ENCODE data around the gene TTPAL. TPM values are rescaled to one million over a fixed set of nuclear protein-coding genes. Genes with fewer than 3 reads are reported as not detected.

Gene TTPAL
- total and polyA plus RNA-seq, 9 of the 15 experiments (the other 6 are each of a cell fraction or from before 2014, with no cell fraction given), result 1.1 to 7.0 (median 2.6) TPM

GRCh38 chr20:44447827-44448419 lies 27.8 kb upstream of the TTPAL start:
- no peaks in the 10 kb centered on the region for H3K4me1 ChIP-seq (replicated peaks in 1 of 2; ENCODE audit: control insufficient read depth in 2 of 2, insufficient read depth in 2 of 2, low read length in 2 of 2)
- no peak overlapping the region for H3K27ac ChIP-seq (ENCODE audit: extremely low read depth, low read depth, low read length)
- peaks cover 8 to 27% of the 10 kb centered on the region in 2 experiments; a peak in 4 of 5 replicates for H3K27me3 ChIP-seq (ENCODE audit: control insufficient read depth in 2 of 2, insufficient read depth in 2 of 2, low read length in 2 of 2)
- no peak overlapping the region for H3K4me3 ChIP-seq
- no peaks in the 10 kb centered on the region for H3K36me3 ChIP-seq (ENCODE audit: control insufficient read depth, insufficient read depth, low read length)
- H3K79me2 ChIP-seq (ENCODE audit: control insufficient read depth, insufficient read depth, low read length), result no peaks in the 10 kb centered on the region
- no TSS peak for BruUV-seq (replicated peaks)
- POLR2A ChIA-PET, result no interaction called here
- 0% methylated on average over 3 of the region's 3 CpGs for WGBS (ENCODE audit: insufficient coverage, low coverage, missing lambda C conversion rate)
- intact Hi-C loops (cut with micrococcal nuclease), result no loop called here
- no peaks in the 10 kb centered on the region for H3K9me1 ChIP-seq (ENCODE audit: control insufficient read depth, insufficient read depth, low read length)
- no peak overlapping the region for H3K9ac ChIP-seq (ENCODE audit: insufficient read depth in 1 of 2, low read depth in 2 of 2, low read length in 2 of 2)
- no peaks in the 10 kb centered on the region for H3K9me3 ChIP-seq (replicated peaks; ENCODE audit: control insufficient read depth, insufficient read depth, low read depth, low read length)
- in situ Hi-C loops (cut with MboI), result no loop called here
- CTCF ChIA-PET (ENCODE audit: low intra/inter-chr PET ratio), result no interaction called here
- H4K20me1 ChIP-seq (replicated peaks; ENCODE audit: control insufficient read depth, insufficient read depth, low read length), result no peaks in the 10 kb centered on the region; the same call in none of the 2 replicates
- TF ChIP-seq ZNF589 (CRISPR knock-in tag; IDR thresholded peaks at IDR 0.05; ENCODE audit: low read depth), result no peak
- no peak for TF ChIP-seq ZNF695 (CRISPR knock-in tag; IDR thresholded peaks at IDR 0.05)
- no peak for TF ChIP-seq E2F4 (CRISPR knock-in tag; IDR thresholded peaks at IDR 0.05; ENCODE audit: low read depth)
- no peak for TF ChIP-seq ZNF318 (IDR thresholded peaks at IDR 0.05; ENCODE audit: borderline replicate concordance in 1 of 2, low read depth in 1 of 2)
- TF ChIP-seq SMAD4 (CRISPR knock-in tag; conservative IDR thresholded peaks at IDR 0.05), result no peak
- TF ChIP-seq ZFP36 (IDR thresholded peaks at IDR 0.05; ENCODE audit: low read depth, low read length, partially characterized antibody), result no peak
- no peak for TF ChIP-seq SIN3A (IDR thresholded peaks at IDR 0.05; ENCODE audit: borderline replicate concordance in 2 of 2, control insufficient read depth in 1 of 2, low read depth in 2 of 2, low read length in 2 of 2)
- ATAC-seq, result no peak
- no peak overlapping the region for H2AFZ ChIP-seq (ENCODE audit: low read depth, low read length)
- no peak for FAIRE-seq
- DNase-seq (ENCODE audit: extremely low read depth in 1 of 4, low spot score in 3 of 4), result no peak
- H3K4me2 ChIP-seq (ENCODE audit: insufficient read depth, low read length), result no peak overlapping the region

All from K562 (cell line).